Measurements from ENCODE around the gene CCDC106.

The CCDC106 gene

DNA sequence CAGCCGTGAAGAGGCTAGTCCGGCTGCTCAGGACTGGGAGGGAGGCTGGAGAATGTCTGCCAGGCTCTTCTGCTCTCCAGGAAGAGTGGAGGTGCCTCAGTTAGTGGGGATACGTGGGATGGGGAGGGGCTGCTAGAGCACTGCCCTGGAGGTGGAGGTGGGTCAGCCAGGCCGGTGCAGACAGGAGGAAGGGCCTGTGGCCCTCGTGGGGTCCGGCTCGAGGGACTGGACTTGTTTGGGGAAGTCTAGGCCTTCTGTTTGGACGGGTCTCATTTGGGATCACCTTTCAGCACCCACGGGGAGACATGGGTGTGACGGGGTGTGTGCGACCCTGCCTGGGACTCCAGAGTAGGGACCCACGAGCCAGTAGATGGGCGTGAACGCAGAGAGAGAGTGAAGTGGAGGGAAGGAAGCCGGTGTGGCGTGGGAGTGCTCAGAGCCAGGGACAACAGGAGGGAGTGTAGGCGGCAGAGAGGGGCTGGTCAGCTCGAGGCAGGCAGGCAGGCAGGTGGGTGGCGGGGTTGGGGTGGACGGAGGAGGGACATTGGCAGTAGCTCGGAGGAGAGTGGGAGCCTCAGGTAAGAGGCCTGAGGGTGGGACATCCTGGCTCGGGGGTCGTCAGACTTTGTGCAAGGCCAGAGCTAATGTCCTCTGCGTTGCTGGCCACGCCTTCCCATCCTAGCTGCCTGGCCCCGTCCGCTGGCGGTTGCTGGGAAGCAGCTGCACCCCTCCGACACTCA is 38.5 kb downstream of the CCDC106 start:
- DNase-seq = no peak

DNA sequence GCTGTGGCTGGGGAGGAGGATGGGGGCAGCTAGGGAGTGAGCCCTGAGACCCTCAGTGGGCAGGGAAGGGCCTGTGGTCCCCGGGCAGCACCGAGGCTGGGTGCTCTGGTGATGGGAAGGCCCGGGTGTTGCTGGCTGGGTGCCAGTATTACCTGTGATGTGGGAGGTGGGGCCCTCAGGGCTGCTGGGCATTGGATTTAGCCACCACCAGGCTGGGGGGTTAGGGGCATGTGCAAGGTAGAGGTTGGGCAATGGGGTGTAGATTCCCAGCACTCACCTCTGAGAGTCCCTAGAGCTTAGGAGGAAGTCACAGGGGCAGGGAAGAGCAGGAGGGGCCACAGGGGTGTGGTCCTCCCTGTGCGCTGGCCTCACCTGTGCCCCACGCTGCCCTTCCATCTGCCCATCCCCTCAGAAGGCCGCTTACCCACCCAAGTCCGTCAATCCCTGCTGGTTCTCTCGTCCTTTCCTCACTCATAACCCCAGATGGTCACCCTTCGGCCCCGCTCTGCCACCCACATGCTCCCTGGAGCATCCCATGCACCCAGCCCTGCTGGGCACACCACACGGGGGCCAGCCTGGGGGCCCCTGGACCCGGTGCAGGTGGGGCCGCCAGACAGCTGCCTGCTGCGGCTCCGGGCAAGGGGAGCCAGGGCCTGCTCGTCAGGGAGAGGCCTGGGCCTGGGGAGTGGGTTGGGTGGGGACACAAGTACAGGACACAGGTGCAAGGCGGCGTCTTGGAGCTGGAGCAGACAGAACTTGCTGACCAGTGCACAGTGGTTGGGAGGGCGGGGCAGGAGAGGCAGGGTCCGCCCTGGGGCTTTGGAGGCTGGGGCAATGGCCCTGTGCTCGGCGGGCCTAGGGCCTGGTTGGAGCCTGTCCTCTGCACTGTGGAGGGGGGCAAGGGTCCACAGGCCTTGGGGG is 39.5 kb downstream of the CCDC106 start:
- no peak for DNase-seq

DNA sequence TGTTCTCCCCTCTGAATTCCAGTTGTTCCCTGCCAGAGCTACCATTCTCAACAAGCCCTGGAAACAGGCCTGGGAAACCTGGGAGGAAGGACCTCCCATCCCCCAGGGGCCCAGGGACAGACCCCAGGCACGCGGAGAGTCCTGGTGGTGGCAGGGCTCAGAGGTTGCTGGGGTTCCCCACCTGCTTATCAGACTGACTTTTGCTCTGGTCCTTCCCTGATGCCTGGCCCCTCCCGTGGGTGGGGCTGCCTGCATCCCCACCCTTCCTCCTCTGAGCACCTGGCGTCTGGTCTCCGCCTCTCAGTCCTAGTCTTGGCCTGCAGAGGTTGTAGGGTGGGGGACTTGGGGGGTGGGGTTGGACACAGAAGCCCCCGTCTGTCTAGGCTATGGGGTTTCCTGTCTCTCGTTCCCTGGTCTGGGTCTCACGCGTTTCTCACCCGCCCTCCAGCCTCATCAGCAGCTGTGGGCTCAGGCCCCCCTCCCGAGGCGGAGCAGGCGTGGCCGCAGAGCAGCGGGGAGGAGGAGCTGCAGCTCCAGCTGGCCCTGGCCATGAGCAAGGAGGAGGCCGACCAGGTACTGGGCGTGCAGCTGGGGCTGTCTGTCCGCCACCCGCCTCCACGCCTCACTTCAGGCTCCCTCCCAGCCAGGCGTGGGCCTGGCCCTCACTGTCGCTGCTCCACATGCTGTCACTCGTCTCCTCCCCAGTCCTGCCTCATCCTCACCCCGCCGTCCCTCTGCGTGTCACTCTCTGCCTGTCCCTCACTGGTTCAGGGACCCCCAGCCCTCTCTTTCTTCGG is 40.6 kb downstream of the CCDC106 start:
- DNase-seq = no peak

DNA sequence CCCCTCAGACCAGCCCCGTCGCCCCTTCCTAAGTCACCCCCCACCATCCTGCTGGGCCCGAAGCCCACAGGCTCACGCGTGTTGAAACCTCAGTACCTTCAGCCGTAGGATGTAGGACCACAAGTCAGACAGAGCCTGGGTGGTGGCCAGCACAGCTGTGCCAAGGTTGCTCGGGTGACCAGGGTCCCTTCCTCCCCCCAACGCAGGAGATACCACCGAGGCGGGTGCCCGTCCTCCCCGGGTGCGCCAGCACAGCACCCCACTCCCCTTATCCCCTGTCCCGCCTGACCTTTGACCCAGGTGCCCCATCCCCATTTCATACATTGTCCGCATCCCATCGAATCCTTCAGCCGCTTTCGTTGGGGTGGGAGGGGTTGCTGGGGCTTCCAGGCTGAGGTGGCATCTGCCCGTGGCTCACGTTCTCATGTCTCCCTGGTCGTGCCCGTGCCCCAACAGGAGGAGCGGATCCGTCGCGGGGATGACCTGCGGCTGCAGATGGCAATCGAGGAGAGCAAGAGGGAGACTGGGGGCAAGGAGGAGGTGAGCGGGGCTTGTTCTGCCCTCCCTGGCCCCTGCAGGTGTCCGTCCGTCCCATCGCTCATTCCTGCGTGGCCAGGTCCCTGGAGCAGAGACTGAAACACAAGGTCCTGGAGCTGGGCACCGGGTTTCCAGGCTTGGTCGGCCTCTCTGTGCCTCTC is 41.5 kb downstream of the CCDC106 start:
- no peak for DNase-seq

DNA sequence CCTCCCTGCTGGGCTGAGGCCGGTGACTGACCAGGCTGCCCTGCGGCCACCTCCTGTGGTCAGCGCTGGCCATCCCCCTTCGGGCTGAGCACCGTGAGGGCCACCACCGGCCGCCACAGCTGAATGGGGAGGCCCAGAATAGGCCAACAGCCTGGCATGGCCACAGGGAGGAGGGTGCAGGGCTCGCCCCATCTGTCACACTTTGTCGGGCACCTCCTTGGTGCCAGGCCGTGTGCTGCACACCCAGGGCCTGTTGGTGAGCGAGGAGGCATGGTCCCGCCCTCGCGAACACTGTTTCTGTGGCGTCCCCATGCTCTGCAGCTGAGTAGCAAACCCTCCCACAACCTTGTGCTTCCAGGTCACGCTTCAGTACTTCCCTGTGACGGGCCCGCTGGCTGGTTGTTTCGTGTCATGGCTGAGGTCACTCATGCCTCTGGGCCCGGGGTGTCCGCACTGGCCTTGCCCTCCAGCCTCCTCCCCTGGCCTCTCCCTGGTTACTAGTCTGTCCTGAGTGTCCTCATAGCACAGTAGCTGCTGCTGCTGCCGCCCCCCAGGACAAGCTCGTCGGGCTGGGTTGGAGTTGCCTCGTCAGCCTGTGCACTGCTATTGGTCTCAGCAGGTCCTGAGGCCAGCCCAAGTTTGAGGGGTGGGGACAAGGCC is 42.2 kb downstream of the CCDC106 start:
- no peak for DNase-seq

DNA sequence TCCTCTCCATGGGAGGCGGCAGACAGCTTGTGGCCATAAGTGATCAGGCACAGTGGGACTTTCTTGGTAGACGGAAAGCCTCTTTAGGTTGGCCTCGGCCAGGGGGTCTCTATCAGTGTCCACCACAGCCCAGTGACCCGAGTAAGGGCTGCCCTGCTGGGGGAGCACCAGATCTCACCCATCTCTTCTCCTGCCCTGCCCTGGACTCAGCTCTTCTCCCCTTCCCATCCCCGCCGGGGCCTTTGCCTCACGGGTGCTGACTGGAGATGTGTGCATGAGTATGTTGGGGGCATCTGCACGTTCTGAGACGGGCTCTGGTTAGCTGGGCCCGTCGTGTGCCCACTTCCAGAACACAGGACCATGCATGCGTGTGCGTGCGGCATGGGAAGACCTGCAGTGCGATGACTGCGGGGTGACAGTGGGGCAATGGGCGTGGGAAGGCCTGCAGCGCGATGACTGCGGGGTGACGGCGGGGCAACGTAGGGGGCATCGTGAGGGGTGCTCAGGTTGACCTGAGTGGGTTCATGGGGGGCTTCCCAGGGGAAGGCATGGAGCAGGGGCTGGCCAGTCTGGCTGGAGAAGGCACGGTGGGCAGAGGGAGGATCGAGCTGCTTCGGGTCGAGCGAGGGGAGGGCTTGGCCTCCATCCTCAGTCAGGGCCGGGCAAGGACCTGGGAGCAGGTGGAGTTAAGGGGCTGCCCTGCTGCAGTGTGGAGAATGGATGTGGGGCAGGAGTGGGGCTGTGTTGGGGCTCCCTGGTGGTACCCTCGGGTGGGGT is 42.9 kb downstream of the CCDC106 start:
- DNase-seq = no peak

DNA sequence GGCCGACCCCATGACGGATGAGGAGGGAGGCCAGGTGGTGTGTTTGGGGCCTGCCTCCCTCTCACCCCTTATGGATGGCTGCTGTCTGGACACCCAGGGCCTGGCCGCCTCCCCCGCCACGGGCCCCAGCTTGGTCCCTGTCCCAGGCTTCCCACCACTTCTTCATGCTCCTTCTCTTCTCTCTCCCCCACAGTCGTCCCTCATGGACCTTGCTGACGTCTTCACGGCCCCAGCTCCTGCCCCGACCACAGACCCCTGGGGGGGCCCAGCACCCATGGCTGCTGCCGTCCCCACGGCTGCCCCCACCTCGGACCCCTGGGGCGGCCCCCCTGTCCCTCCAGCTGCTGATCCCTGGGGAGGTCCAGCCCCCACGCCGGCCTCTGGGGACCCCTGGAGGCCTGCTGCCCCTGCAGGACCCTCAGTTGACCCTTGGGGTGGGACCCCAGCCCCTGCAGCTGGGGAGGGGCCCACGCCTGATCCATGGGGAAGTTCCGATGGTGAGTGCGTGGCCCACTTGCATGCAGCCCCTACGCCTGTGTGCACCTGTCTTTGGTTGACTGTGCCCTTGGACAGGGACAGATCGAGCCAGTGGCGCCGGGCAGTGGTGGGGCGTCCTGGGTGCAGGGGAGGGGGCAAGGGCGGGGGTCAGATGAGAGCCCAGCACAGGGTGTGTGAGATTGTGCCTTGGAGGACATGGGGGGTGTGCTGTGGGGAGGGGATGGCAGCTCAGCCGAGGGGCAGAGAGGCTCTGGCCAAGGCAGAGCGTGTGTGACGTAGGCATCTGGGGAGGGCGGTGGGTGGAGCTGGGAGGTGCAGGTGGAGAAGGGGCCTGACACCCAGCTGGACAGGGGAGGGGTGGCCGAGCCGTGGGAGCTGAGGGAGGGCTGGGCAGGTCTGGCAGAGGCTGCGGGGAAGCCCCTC is 43.8 kb downstream of the CCDC106 start:
- DNase-seq = no peak

DNA sequence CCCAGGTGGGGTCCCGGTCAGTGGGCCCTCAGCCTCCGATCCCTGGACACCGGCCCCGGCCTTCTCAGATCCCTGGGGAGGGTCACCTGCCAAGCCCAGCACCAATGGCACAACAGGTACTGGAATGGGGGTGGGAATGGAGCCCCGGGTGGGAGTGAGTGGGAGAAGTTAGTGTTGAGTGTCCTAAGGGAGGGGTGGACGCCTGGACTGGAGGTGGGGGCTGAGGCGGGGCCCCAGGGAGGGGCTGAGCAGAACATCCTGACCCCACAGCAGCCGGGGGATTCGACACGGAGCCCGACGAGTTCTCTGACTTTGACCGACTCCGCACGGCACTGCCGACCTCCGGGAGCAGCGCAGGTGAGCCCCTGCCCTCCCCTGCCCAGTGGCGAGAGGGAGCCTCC is 44.7 kb downstream of the CCDC106 start:
- no peak for DNase-seq

DNA sequence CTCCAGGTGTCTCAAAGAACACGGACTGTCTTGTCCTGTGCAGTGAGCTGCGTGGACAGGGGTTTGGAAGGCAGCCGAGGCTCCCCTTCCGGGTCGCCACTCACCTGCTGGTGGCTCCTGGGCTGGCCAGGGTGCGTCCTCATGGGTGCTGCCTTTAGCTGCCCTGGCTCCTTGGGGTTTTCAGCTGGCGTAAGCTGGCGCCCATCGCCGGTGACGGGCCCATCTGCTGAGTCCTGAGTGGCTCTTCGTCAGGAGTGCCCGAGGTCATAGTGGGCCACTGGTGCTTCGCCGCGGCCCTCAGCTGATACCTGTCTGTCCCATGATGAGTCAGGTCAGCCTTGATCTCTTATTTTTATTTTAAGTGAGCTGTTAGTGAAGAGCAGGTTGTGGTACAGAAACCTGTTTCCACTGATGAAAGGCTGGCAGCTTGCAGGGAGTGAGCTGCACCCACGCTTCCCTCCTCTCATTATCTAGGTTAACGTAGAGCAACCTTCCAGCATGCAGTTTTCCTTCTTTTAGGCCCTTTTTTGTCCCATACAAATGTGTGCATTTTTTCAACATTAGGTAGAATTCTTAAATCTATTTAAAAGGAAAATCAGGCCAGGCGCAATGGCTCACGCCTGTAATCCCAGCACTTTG is 45.4 kb downstream of the CCDC106 start:
- no peak for DNase-seq

DNA sequence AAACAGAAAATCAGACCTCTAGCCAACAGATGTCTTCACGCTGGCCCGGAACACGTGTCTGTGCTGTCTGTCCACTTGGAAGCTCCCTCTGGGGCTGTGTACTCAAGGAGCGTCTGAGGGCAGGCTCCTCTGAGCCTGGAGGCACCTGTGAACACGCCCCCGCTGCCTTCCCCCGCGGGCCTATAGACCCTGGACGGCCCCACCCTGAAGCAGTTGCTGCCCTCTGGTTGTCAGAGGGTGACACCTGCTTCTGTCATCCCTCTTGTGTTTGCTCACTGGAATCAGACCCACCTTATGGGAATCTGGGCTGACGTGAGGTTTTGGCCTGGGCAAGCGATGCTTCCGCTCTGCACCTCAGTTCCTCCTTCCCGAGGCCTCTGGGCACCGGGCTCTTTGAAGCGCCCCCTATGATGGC is 46.2 kb downstream of the CCDC106 start:
- DNase-seq = no peak

DNA sequence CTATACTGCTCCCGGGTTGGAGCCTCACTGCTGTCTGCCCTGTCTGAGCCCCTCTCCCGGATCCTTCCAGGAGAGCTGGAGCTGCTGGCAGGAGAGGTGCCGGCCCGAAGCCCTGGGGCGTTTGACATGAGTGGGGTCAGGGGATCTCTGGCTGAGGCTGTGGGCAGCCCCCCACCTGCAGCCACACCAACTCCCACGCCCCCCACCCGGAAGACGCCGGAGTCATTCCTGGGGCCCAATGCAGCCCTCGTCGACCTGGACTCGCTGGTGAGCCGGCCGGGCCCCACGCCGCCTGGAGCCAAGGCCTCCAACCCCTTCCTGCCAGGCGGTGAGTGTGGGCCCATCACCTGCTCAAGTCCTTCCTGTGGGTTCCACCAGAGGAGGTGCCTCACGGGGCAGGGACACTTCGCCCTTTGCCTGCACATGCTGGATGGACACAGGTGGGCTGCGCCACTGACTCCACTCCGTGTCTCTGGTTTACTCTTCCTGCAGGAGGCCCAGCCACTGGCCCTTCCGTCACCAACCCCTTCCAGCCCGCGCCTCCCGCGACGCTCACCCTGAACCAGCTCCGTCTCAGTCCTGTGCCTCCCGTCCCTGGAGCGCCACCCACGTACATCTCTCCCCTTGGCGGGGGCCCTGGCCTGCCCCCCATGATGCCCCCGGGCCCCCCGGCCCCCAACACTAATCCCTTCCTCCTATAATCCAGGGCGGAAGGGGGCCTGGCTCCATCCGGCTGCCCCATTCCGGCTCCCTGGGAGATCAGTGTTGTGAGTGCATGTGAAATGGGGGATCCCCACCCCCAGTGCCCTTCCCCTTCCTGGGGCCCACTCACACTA is 46.9 kb downstream of the CCDC106 start:
- no peak for DNase-seq

DNA sequence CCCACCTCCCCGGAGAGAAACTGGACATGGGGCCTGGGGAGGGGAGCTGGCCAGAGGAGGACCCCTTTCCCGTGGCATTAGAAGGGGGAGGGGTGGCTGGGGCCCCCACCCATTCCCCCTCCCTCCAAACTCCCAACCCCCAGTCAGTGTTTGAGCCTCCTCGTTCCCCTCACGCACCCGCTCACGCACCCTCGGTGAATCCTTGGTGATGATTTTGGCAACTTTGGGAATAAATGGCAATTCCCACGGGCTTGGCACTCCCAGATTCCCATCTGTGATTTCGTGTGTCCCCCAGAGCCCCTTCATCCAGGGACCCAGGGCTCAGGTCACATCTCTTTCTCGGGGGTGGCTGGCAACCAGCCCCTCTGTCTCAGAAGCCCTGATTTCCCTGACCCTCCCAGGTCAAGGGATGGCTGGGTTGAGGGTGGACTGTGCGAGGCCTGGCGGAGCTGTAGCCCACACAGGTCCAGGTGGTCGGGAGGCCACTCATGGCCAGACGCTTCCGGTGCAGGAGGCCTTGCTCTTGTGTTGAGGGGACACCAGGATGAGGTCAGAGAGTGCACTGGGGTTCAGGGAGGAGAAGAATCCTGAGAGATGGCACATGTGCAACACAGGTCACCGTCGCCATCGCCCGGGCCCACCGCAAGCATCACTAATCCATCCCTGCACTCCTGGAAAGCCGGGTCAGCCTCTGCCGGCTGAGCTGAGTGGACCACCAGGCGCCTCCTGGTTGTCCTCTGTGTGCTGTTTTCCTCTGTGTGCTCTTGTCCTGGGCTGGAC is 47.7 kb downstream of the CCDC106 start:
- no peak for DNase-seq

DNA sequence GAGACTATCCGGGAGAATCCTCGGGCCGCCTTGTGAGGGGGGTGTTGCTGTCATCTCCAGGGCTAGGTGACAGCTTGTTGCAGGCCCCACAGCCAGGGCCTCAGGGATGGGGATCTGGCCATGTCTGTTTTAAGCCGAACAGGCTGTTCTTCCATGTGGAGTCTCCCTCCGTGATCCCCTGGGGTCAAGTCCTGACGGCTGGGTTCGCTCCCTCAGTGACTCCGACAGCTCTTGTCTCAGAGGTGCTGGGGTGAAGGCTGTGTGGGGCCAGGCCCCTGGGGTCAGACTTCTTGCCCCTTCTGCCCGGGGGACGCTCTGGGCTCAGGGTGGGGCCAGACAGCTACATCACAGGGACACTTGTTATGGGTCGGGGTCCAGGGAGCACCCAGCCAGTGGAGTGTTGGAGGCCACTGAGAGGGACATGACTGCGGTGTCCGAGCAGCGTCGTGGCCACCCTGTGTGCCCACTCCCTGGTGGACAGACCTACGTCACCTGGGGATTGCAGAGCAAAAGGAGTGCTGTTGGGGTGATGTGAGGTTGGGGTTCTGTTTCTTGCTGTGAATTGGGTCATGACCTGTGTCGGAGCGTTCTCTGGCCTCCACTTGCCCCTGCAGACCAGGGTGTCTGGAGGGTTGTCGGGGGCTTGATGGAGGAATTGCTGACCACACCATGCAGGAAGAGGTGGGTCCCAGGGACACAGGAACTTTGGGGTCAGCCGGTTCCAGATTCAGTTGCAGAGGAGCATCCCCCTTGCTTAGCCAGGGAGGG is 48.5 kb downstream of the CCDC106 start:
- no peak for DNase-seq

DNA sequence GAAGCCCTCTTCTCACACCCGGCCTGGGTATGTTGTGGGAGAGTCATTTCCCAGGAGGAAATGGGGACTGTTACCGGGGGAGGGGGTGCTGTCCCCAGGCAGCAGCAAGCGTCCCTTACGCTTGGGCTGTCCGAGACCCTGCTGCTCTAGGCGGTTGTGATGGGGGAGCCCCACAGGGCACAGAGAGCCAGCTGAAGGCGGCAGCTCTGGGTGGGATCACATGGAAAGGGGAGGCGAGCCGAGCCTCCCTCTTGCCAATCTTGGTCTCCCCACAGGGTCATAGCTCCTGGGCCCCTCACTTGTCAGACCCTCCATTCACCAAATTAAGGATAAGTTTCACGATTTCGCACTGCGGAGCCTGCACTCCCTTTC is 49.0 kb downstream of the CCDC106 start:
- no peak for DNase-seq

DNA sequence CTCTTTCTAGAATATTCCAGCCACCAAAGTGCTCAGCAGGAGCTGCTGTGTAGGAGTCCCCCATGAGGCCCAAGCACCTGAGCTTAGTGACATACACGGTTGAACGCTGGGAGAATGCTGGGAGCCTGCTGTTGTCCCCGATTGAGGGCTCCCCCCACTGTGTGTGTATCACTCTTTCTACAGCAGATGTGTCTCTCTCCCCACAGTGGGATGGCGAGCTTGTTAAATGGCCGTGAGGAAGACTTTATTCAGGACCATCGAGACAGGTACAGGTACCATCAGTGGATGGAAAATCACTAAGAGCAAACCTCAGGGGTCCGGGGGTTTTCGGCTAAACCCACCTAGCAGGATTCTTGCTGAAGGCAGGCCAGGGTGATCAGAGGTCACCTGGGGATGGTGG is 49.7 kb downstream of the CCDC106 start:
- no peak for DNase-seq

DNA sequence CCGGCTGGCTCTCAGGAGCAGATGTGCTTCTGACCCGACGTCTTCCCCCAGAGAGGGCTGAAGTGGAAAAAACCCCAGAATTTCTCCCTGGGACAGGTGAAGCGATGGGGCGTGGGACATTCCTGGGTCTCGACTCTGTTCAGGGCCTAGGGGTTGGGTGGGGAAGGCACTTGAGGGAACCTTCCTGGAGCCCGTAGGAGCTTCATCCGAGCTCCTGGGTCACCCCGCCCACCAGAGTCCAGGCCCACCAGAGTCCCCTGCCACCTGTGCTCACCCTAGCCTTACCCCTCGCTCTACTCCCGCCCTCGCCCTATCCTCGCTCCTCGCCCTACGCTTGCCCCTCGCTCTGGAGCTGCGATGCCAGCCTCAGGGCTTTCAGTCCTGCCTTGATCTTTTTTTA is 50.2 kb downstream of the CCDC106 start:
- no peak for DNase-seq

DNA sequence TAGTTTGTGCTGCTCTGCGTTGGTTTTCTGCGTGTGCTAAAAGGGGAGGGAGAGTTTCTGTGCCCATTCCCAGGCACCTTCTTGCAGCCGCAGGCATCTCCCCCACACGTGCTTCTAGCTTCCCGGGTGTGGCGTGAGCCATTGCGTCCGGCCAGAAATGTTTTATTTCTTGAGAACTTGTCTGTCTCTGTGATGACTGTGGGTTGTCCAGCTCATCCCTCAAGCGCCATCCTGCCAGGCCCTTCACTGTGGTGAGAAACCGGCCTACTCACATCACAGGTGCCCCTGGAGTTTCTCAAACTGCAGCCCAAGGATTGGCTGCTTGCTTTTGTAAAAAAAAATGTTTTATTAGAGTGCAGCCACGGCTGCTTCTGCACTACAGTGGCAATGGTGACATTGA is 51.2 kb downstream of the CCDC106 start:
- DNase-seq = no peak

All from EL (cell line).